Measurements from ENCODE around the gene GRB2.
A peak's percentile ranks its signal among the peaks of the same experiment; 100 is the strongest.

GRB2 gene

GRCh38 chr17:75412455-75413317, 7.2 kb upstream of the GRB2 start:
- DNase-seq: peak; percentile 78

GRCh38 chr17:75411328-75412067, 6.0 kb upstream of the GRB2 start:
- no peak for DNase-seq

GRCh38 chr17:75410141-75410540, 4.7 kb upstream of the GRB2 start:
- DNase-seq: no peak

- no peak for DNase-seq
Measured at GRCh38 chr17:75407655-75408352, 2.3 kb upstream of the GRB2 start.

GRCh38 chr17:75406222-75406615, 741 bp upstream of the GRB2 start:
- peak; percentile 12 for DNase-seq

GRCh38 chr17:75404731-75405364, 630 bp downstream of the GRB2 start:
- peak; percentile 57 for DNase-seq

- peak; percentile 55 for DNase-seq
Measured at GRCh38 chr17:75404223-75404730, 1.2 kb downstream of the GRB2 start.

GRCh38 chr17:75403131-75403530, 2.3 kb downstream of the GRB2 start:
- DNase-seq: no peak

GRCh38 chr17:75402026-75402425, 3.5 kb downstream of the GRB2 start:
- no peak for DNase-seq

- no peak for DNase-seq
Measured at GRCh38 chr17:75400326-75400939, 5.0 kb downstream of the GRB2 start.

- no peak for DNase-seq
Measured at GRCh38 chr17:75398279-75398678, 7.2 kb downstream of the GRB2 start.

GRCh38 chr17:75397217-75397616, 8.3 kb downstream of the GRB2 start:
- DNase-seq: no peak

GRCh38 chr17:75396796-75397195, 8.7 kb downstream of the GRB2 start:
- DNase-seq: no peak

GRCh38 chr17:75396025-75396424, 9.5 kb downstream of the GRB2 start:
- no peak for DNase-seq

GRCh38 chr17:75394332-75394918, 11.1 kb downstream of the GRB2 start:
- no peak for DNase-seq

- peak; percentile 88 for DNase-seq
Measured at GRCh38 chr17:75393523-75394331, 11.8 kb downstream of the GRB2 start.

- no peak for DNase-seq
Measured at GRCh38 chr17:75392559-75392958, 12.9 kb downstream of the GRB2 start.

GRCh38 chr17:75390982-75391381, 14.5 kb downstream of the GRB2 start:
- DNase-seq: no peak

GRCh38 chr17:75388476-75389030, 16.9 kb downstream of the GRB2 start:
- no peak for DNase-seq

- no peak for DNase-seq
Measured at GRCh38 chr17:75387771-75388170, 17.7 kb downstream of the GRB2 start.

GRCh38 chr17:75386430-75386829, 19.0 kb downstream of the GRB2 start:
- DNase-seq: no peak

Data from CD4-positive, alpha-beta T cell treated with Interleukin-6 for 4 hours (primary cell).